K562 (cell line): ENCODE results near the gene CPLANE2. TPM values are rescaled to one million over a fixed set of nuclear protein-coding genes. Genes with fewer than 3 reads are reported as not detected.

Source experiments
- AFF1 ChIP-seq, 2 experiments: fragments of 450-650 bp; IDR thresholded peaks; 2 replicates each; pipeline ENCODE4 v1.6.1; 2018; ENCODE audit warnings: mild to moderate bottlenecking in 2 of 2, low read depth in 1 of 2; ENCODE audit not compliant: partially characterized antibody in 2 of 2
- ARNT ChIP-seq, 2 experiments: fragments of 450-650 bp; IDR thresholded peaks; 2 replicates each; pipeline ENCODE4 v1.6.1; 2016; ENCODE audit warnings: mild to moderate bottlenecking in 1 of 2
- ETV1 ChIP-seq: fragments of 450-650 bp; conservative IDR thresholded peaks from 2 replicates; pipeline ENCODE4 v1.6.1; 2016; ENCODE audit warnings: missing genetic modification characterization, control low read depth, low read depth, missing compliant biosample characterization
- LARP7 ChIP-seq: fragments of 450-650 bp; IDR thresholded peaks from 2 replicates; pipeline ENCODE4 v1.6.1; 2016
- MCM7 ChIP-seq, 2 experiments: fragments of 450-650 bp; IDR thresholded peaks; 2 replicates each; pipeline ENCODE4 v1.6.1; 2016 to 2018
- NCOA6 ChIP-seq: fragments of 450-650 bp; IDR thresholded peaks from 2 replicates; pipeline ENCODE4 v1.6.1; 2017; ENCODE audit warnings: mild to moderate bottlenecking
- PTTG1 ChIP-seq: fragments of 450-650 bp; IDR thresholded peaks from 2 replicates; pipeline ENCODE4 v1.6.1; 2016; ENCODE audit warnings: low read depth, mild to moderate bottlenecking, missing genetic modification characterization, missing compliant biosample characterization
- RAD51 ChIP-seq: fragments of 450-650 bp; IDR thresholded peaks from 2 replicates; pipeline ENCODE4 v1.7.1; 2016; ENCODE audit warnings: low read depth, mild to moderate bottlenecking, borderline replicate concordance
- RB1 ChIP-seq: fragments of 450-650 bp; IDR thresholded peaks from 2 replicates; pipeline ENCODE4 v1.6.1; 2017; ENCODE audit warnings: low read depth, mild to moderate bottlenecking
- STAT6 ChIP-seq: sonication (generic); formaldehyde crosslinking; IDR thresholded peaks from 2 replicates; pipeline ENCODE4 v1.8.1; 2023; ENCODE audit warnings: mild to moderate bottlenecking, missing genetic modification reagents
- ZC3H8 ChIP-seq: fragments of 450-650 bp; IDR thresholded peaks from 2 replicates; pipeline ENCODE4 v1.6.1; 2017
- ZFP91 ChIP-seq: sonication (generic); formaldehyde crosslinking; IDR thresholded peaks from 2 replicates; pipeline ENCODE4 v1.8.0; 2022; ENCODE audit warnings: mild to moderate bottlenecking, missing genetic modification reagents
- ZNF212 ChIP-seq: fragments of 450-650 bp; formaldehyde crosslinking; IDR thresholded peaks from 2 replicates; pipeline ENCODE4 v1.4.0; 2020; ENCODE audit warnings: mild to moderate bottlenecking
- ZNF668 ChIP-seq: fragments of 250-450 bp; sonication (Bioruptor Pico); IDR thresholded peaks from 2 replicates; pipeline ENCODE4 v1.8.0; 2022; ENCODE audit warnings: mild to moderate bottlenecking, inconsistent platforms
- polyA plus RNA-seq, 8 experiments: library from polyadenylated mRNA; depleted of rRNA in 4 of 8; stranded (reverse) in 5 of 8; unstranded in 3 of 8; fragments of >200 nt; fragmentation: Nextera tagmentation in 2 of 8; fragmentation: Illumina TruSeq in 1 of 8; extraction: Ambion mirVana in 2 of 8; extraction: Trizol in 1 of 8; gene quantifications; 2 replicates each; pipeline versions ENCODE4 v1.2.1 to v1.2.3, GENCODE V29; 2011 to 2014; ENCODE audit warnings: inconsistent platforms in 1 of 8, missing spikeins in 1 of 8
- total RNA-seq, 7 experiments: library from RNA; depleted of rRNA in 6 of 7; stranded (reverse); fragments of >200 nt in 6 of 7; fragmentation: Illumina TruSeq in 2 of 7; extraction: Trizol in 2 of 7; gene quantifications; 2 replicates each; pipeline versions ENCODE4 v1.2.1 to v1.2.3, GENCODE V29; 2011 to 2021; ENCODE audit warnings: low replicate concordance in 1 of 7
- TF ChIP-seq, protein P1 (sequence below), 2 experiments: fragments of 450-650 bp in 1 of 2; sonication (generic) in 1 of 2; formaldehyde crosslinking in 1 of 2; IDR thresholded peaks in 1 of 2; conservative IDR thresholded peaks in 1 of 2; 2 replicates each; pipeline versions ENCODE4 v1.6.1 to v1.8.1; 2016 to 2023; ENCODE audit warnings: mild to moderate bottlenecking in 2 of 2, moderate library complexity in 2 of 2, inconsistent platforms in 1 of 2, missing genetic modification reagents in 1 of 2
- TF ChIP-seq, protein P2 (sequence below): fragments of 450-650 bp; IDR thresholded peaks from 2 replicates; pipeline ENCODE4 v1.6.1; 2016; ENCODE audit warnings: antibody characterized with exemption

The CPLANE2 gene
- total and polyA plus RNA-seq, 9 of the 15 experiments (the other 6 are each of a cell fraction or from before 2014, with no cell fraction given) = 0.17 to 20.9 (median 8.1) TPM

DNA sequence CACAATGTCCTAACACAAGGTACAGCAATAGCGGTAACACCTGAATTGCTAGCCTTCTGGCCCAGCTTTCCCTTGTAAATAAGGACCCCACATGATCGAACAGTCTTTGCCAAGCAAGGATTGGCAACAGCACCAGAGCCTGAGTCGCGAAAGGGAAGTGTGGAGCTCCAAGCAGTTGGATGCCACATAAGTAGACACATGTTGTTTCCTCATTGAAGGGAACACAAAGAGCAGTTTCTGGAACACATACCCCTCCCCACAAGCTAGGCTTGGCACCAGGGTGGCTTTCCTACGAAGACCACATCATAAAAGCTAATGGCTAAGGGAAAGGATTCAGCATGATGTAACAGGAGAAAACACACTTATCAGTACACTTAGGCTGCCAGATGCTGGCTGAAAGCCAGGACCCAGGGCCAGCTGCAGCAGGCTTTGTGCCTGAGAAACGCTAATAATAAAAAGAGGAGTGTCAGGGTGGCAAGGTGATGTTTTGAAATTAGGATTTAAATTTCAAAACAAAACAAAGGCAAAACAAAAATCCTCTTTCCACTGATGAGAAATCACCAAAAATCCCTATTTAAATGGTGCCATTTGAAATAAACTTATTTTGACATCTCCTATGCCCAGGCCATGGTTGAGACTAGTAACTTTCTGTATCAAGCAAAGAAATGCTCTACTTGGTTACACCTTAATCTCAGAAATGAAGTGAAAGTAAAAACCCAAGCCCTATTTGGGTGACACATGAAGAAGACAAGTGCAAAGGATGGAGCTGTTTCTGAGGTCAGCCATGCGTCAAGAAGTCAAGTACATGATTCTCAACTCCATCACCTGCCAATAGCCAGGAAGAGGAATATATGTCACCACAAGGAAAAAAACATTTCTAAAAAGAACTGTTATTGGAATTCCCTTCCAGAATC lies 11.9 kb upstream of the CPLANE2 start (continued):
- peak; percentile 81; the same call in 1 of the 2 replicates for TF ChIP-seq ZNF668
- TF ChIP-seq, protein P1, sequence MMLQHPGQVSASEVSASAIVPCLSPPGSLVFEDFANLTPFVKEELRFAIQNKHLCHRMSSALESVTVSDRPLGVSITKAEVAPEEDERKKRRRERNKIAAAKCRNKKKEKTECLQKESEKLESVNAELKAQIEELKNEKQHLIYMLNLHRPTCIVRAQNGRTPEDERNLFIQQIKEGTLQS (IDR thresholded peaks at IDR 0.05) = peak; percentile 95
- TF ChIP-seq, protein P1 (CRISPR knock-in tag; conservative IDR thresholded peaks at IDR 0.05) = peak; percentile 55; the same call in 1 of the 2 replicates
- TF ChIP-seq MCM7 (IDR thresholded peaks at IDR 0.05) = no peak
- no peak for TF ChIP-seq RAD51
- TF ChIP-seq ETV1 = peak; percentile 58; the same call in 1 of the 2 replicates
- no peak for TF ChIP-seq ZFP91
- TF ChIP-seq NCOA6 = no peak
- TF ChIP-seq, protein P2, sequence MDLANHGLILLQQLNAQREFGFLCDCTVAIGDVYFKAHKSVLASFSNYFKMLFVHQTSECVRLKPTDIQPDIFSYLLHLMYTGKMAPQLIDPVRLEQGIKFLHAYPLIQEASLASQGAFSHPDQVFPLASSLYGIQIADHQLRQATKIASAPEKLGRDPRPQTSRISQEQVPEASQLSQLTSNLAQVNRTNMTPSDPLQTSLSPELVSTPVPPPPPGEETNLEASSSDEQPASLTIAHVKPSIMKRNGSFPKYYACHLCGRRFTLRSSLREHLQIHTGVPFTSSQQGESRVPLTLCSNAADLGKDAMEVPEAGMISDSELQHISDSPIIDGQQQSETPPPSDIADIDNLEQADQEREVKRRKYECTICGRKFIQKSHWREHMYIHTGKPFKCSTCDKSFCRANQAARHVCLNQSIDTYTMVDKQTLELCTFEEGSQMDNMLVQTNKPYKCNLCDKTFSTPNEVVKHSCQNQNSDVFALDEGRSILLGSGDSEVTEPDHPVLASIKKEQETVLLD = peak; percentile 61; the same call in 1 of the 2 replicates
- no peak for TF ChIP-seq RB1
- peak; percentile 75 for TF ChIP-seq AFF1 (IDR thresholded peaks at IDR 0.05; ENCODE audit: low read depth in 1 of 2, partially characterized antibody in 2 of 2)
- peak; percentile 78 for TF ChIP-seq PTTG1 (tag)
- TF ChIP-seq LARP7 = no peak
- no peak for TF ChIP-seq ZC3H8
- TF ChIP-seq STAT6 (CRISPR knock-in tag) = no peak
- no peak for TF ChIP-seq ZNF212
- peak in 1 of 2 experiments; percentile 93; a peak in 2 of 4 replicates for TF ChIP-seq ARNT (IDR thresholded peaks at IDR 0.05)
